ENCODE results near the gene TRRAP. TPM values are rescaled to one million over a fixed set of nuclear protein-coding genes. Genes with fewer than 3 reads are reported as not detected.

TRRAP gene
- total RNA-seq, 1 experiment from 2014 or later: 55.8 TPM

DNA sequence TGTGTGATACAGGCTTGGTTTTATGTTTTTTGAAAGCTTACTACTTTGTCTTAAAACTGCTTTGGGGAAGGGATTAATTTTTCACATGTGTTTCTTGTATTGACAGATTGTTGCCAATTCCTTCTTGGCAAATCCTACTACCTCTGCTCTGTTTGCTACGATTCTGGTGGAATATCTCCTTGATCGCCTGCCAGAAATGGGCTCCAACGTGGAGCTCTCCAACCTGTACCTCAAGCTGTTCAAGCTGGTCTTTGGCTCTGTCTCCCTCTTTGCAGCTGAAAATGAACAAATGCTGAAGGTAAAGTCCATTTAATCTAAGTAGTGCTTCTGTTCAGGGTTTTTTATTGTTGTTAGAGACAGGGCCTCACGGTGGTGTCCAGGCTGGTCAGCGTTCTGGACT, 33.6 kb downstream of the TRRAP start:
- H3K36me3 ChIP-seq (ENCODE audit: low read depth): peaks cover 29% of the 10 kb centered on the region
- H3K27ac ChIP-seq: no peak overlapping the region
- DNase-seq: no peak
- no peak for TF ChIP-seq EZH2 (IDR thresholded peaks at IDR 0.05; ENCODE audit: low read depth)
- TF ChIP-seq, protein P1, sequence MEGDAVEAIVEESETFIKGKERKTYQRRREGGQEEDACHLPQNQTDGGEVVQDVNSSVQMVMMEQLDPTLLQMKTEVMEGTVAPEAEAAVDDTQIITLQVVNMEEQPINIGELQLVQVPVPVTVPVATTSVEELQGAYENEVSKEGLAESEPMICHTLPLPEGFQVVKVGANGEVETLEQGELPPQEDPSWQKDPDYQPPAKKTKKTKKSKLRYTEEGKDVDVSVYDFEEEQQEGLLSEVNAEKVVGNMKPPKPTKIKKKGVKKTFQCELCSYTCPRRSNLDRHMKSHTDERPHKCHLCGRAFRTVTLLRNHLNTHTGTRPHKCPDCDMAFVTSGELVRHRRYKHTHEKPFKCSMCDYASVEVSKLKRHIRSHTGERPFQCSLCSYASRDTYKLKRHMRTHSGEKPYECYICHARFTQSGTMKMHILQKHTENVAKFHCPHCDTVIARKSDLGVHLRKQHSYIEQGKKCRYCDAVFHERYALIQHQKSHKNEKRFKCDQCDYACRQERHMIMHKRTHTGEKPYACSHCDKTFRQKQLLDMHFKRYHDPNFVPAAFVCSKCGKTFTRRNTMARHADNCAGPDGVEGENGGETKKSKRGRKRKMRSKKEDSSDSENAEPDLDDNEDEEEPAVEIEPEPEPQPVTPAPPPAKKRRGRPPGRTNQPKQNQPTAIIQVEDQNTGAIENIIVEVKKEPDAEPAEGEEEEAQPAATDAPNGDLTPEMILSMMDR (conservative IDR thresholded peaks at IDR 0.05): no peak
- intact Hi-C loops (cut with micrococcal nuclease; ENCODE audit: unreplicated experiment): no loop called here
- no peak overlapping the region for H3K4me3 ChIP-seq
- no TSS peak for BruUV-seq (replicated peaks)
- no peaks in the 10 kb centered on the region for H3K4me1 ChIP-seq (replicated peaks; ENCODE audit: insufficient read depth)
- no peak overlapping the region for H2AFZ ChIP-seq
- H3K9me3 ChIP-seq (ENCODE audit: insufficient read depth, low read depth): no peaks in the 10 kb centered on the region
- no peaks in the 10 kb centered on the region; the same call in 1 of the 2 replicates for H4K20me1 ChIP-seq (ENCODE audit: insufficient read depth)
- ChIA-PET POLR2A (ENCODE audit: unreplicated experiment) (interaction anchor here (0.7 kb wide), 1 partner anchor 733 kb away, joined by 3 read pairs; no protein-coding TSS in a partner anchor), CTCF (no interaction called here)
- H3K9me2 ChIP-seq (ENCODE audit: insufficient read depth): no peaks in the 10 kb centered on the region
- H3K4me2 ChIP-seq: no peak overlapping the region
- H3K27me3 ChIP-seq (ENCODE audit: insufficient read depth, low read depth): no peaks in the 10 kb centered on the region
- H3F3A ChIP-seq (ENCODE audit: insufficient read depth, low read depth): no peaks in the 10 kb centered on the region
- no peaks in the 10 kb centered on the region for H3K79me2 ChIP-seq (ENCODE audit: low read depth)

DNA sequence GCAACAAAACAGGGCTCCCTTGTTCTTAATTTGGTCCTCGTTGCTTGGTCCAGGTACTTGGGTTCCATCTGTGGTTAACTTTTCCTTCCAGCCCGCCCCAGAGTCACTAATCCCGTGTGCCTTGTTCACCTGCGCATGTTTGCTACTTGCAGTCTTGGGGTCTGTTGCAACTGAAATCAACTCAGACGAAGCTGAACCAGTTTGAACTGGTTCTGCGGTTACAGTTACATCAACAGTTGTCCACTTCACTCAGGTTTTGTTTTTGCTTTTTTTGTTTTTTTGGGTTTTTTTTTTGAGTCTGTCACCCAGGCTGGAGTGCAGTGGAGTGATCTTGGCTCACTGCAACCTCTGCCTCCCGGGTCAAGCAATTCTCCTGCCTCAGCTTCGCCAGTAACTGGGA, 34.7 kb downstream of the TRRAP start:
- BruUV-seq (replicated peaks): no TSS peak
- H2AFZ ChIP-seq: no peak overlapping the region
- H3F3A ChIP-seq (ENCODE audit: insufficient read depth, low read depth): no peaks in the 10 kb centered on the region
- H3K27me3 ChIP-seq (ENCODE audit: insufficient read depth, low read depth): no peaks in the 10 kb centered on the region
- no peak for DNase-seq
- no peak overlapping the region for H3K4me3 ChIP-seq
- intact Hi-C loops (cut with micrococcal nuclease; ENCODE audit: unreplicated experiment): no loop called here
- no peaks in the 10 kb centered on the region for H3K4me1 ChIP-seq (replicated peaks; ENCODE audit: insufficient read depth)
- TF ChIP-seq EZH2 (IDR thresholded peaks at IDR 0.05; ENCODE audit: low read depth): no peak
- TF ChIP-seq, protein P1 (conservative IDR thresholded peaks at IDR 0.05): no peak
- no peak overlapping the region for H3K27ac ChIP-seq
- no peaks in the 10 kb centered on the region for H3K9me3 ChIP-seq (ENCODE audit: insufficient read depth, low read depth)
- no peaks in the 10 kb centered on the region for H3K79me2 ChIP-seq (ENCODE audit: low read depth)
- POLR2A ChIA-PET (ENCODE audit: unreplicated experiment): no interaction called here
- no peaks in the 10 kb centered on the region for H4K20me1 ChIP-seq (ENCODE audit: insufficient read depth)
- H3K36me3 ChIP-seq (ENCODE audit: low read depth): peaks cover 29% of the 10 kb centered on the region
- H3K4me2 ChIP-seq: no peak overlapping the region
- CTCF ChIA-PET: no interaction called here
- H3K9me2 ChIP-seq (ENCODE audit: insufficient read depth): no peaks in the 10 kb centered on the region

DNA sequence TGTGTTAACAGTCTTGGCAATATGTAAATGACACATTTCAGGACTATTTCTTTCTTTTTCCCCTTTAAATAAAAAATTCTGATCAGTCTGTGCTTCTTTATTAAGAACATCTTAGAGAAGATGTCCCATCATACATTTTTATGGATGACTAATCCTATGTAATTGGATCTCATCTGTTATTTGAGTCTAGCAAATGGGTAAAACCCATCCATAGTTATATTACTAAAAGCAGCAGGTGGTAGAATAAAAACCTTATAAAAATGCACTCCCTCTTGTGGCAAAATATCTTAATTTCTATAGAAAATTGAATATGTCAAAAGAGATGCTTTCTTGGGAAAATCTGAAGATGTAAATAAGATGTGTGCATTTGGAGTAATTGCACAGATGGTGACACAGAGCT, 35.3 kb downstream of the TRRAP start:
- ChIA-PET CTCF (no interaction called here), POLR2A (ENCODE audit: unreplicated experiment) (no interaction called here)
- H2AFZ ChIP-seq: no peak overlapping the region
- DNase-seq: no peak
- TF ChIP-seq, protein P1 (conservative IDR thresholded peaks at IDR 0.05): no peak; the same call in 1 of the 2 replicates
- no peak for TF ChIP-seq EZH2 (IDR thresholded peaks at IDR 0.05; ENCODE audit: low read depth)
- peaks cover 32% of the 10 kb centered on the region for H3K36me3 ChIP-seq (ENCODE audit: low read depth)
- H4K20me1 ChIP-seq (ENCODE audit: insufficient read depth): no peaks in the 10 kb centered on the region
- H3K4me2 ChIP-seq: no peak overlapping the region
- H3K27me3 ChIP-seq (ENCODE audit: insufficient read depth, low read depth): no peaks in the 10 kb centered on the region
- H3K79me2 ChIP-seq (ENCODE audit: low read depth): no peaks in the 10 kb centered on the region
- no peaks in the 10 kb centered on the region for H3K9me3 ChIP-seq (ENCODE audit: insufficient read depth, low read depth)
- intact Hi-C loops (cut with micrococcal nuclease; ENCODE audit: unreplicated experiment): no loop called here
- H3F3A ChIP-seq (ENCODE audit: insufficient read depth, low read depth): no peaks in the 10 kb centered on the region
- no peak overlapping the region for H3K27ac ChIP-seq
- no TSS peak for BruUV-seq (replicated peaks)
- no peak overlapping the region for H3K4me3 ChIP-seq
- H3K9me2 ChIP-seq (ENCODE audit: insufficient read depth): no peaks in the 10 kb centered on the region
- H3K4me1 ChIP-seq (replicated peaks; ENCODE audit: insufficient read depth): no peaks in the 10 kb centered on the region
